ENCODE measurements around the gene SOWAHB. TPM values are rescaled to one million over a fixed set of nuclear protein-coding genes. Genes with fewer than 3 reads are reported as not detected.

Gene SOWAHB
- polyA plus RNA-seq, 1 of the 3 experiments (the other 2 are of a cell fraction) = 0.05 TPM

- Histone ChIP-seq H3K4me3 (ENCODE audit: low read depth in 2 of 2, low read length in 1 of 2) (no peak overlapping the region), H2AFZ (ENCODE audit: low read depth) (no peak overlapping the region), H3K4me1 (ENCODE audit: control insufficient read depth in 1 of 2, insufficient read depth in 2 of 2, low read depth in 1 of 2, low read length in 1 of 2) (peaks cover 0 to 12% of the 10 kb centered on the region in 2 experiments; a peak in 1 of 4 replicates), H3K79me2 (ENCODE audit: insufficient read depth) (no peaks in the 10 kb centered on the region), H3K9me2 (no peaks in the 10 kb centered on the region), H4K20me1 (ENCODE audit: insufficient read depth) (no peaks in the 10 kb centered on the region), H3K27ac (ENCODE audit: low read depth in 2 of 2, low read length in 1 of 2) (no peak overlapping the region), H3K27me3 (ENCODE audit: insufficient read depth) (peaks cover 28% of the 10 kb centered on the region), H3K4me2 (no peak overlapping the region), H3K9me3 (no peaks in the 10 kb centered on the region), H3F3A (replicated peaks; ENCODE audit: insufficient read depth) (no peaks in the 10 kb centered on the region), H3K9ac (no peak overlapping the region), H3K36me3 (replicated peaks in 1 of 2; ENCODE audit: control insufficient read depth in 1 of 2, insufficient read depth in 2 of 2, low read length in 1 of 2) (no peaks in the 10 kb centered on the region)
- ChIA-PET CTCF (interaction anchor here (1.0 to 2.3 kb wide), 4 partner anchors 9 to 80 kb away, joined by 3 to 6 read pairs (median 4); no protein-coding TSS in a partner anchor), POLR2A (no interaction called here)
- 96% methylated on average over 8 of the region's 8 CpGs for WGBS (ENCODE audit: low lambda C conversion rate)
- TF ChIP-seq PBX3 (IDR thresholded peaks at IDR 0.05) (no peak), POLR2AphosphoS5 (IDR thresholded peaks at IDR 0.05; ENCODE audit: low read depth, low read length) (no peak), RXRA (IDR thresholded peaks at IDR 0.05; ENCODE audit: borderline replicate concordance, low read depth) (no peak), GATA2 (CRISPR knock-in tag; IDR thresholded peaks at IDR 0.05) (no peak), RAD21 (IDR thresholded peaks at IDR 0.05; ENCODE audit: low read length) (no peak), GABPA (IDR thresholded peaks at IDR 0.05; ENCODE audit: low read depth) (no peak), SIN3A (IDR thresholded peaks at IDR 0.05; ENCODE audit: borderline replicate concordance, low read depth, low read length) (no peak), JUND (IDR thresholded peaks at IDR 0.05) (no peak), CTCF (IDR thresholded peaks at IDR 0.05) (no peak), NRF1 (IDR thresholded peaks at IDR 0.05; ENCODE audit: low read depth, low read length) (no peak), MXI1 (IDR thresholded peaks at IDR 0.05; ENCODE audit: low read depth, low read length) (no peak), FOXJ3 (CRISPR knock-in tag; IDR thresholded peaks at IDR 0.05) (no peak), MEF2A (IDR thresholded peaks at IDR 0.05; ENCODE audit: borderline replicate concordance, low read depth) (no peak), TEAD4 (IDR thresholded peaks at IDR 0.05; ENCODE audit: borderline replicate concordance, insufficient read depth) (no peak), REST (IDR thresholded peaks at IDR 0.05; ENCODE audit: low read depth, low read length) (no peak), TCF12 (IDR thresholded peaks at IDR 0.05) (no peak), YY1 (IDR thresholded peaks at IDR 0.05; ENCODE audit: low read depth) (no peak), CHD2 (IDR thresholded peaks at IDR 0.05; ENCODE audit: low read length, partially characterized antibody) (no peak)
- TF ChIP-seq, protein P1, sequence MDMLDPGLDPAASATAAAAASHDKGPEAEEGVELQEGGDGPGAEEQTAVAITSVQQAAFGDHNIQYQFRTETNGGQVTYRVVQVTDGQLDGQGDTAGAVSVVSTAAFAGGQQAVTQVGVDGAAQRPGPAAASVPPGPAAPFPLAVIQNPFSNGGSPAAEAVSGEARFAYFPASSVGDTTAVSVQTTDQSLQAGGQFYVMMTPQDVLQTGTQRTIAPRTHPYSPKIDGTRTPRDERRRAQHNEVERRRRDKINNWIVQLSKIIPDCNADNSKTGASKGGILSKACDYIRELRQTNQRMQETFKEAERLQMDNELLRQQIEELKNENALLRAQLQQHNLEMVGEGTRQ (IDR thresholded peaks at IDR 0.05; ENCODE audit: borderline replicate concordance, low read depth, low read length) = no peak
- TF ChIP-seq, protein P2, sequence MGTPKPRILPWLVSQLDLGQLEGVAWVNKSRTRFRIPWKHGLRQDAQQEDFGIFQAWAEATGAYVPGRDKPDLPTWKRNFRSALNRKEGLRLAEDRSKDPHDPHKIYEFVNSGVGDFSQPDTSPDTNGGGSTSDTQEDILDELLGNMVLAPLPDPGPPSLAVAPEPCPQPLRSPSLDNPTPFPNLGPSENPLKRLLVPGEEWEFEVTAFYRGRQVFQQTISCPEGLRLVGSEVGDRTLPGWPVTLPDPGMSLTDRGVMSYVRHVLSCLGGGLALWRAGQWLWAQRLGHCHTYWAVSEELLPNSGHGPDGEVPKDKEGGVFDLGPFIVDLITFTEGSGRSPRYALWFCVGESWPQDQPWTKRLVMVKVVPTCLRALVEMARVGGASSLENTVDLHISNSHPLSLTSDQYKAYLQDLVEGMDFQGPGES (IDR thresholded peaks at IDR 0.05; ENCODE audit: low read depth, low read length) = no peak
- no peak for DNase-seq
Observed at GRCh38 chr4:76896048-76896447, 1.9 kb downstream of the SOWAHB start.

All from SK-N-SH (cell line).